RCC 7860 (cell line): ENCODE data around the gene SORCS2.

Source experiments
- DNase-seq: peaks from one replicate; pipeline ENCODE4 v3.0.0-alpha.2; 2015; ENCODE audit warnings: low spot score
- FAIRE-seq: peaks from 2 replicates; lab custom pipeline; 2012; peaks lifted over from hg19 to GRCh38; lab: Jason Lieb, UNC

The SORCS2 gene

DNA sequence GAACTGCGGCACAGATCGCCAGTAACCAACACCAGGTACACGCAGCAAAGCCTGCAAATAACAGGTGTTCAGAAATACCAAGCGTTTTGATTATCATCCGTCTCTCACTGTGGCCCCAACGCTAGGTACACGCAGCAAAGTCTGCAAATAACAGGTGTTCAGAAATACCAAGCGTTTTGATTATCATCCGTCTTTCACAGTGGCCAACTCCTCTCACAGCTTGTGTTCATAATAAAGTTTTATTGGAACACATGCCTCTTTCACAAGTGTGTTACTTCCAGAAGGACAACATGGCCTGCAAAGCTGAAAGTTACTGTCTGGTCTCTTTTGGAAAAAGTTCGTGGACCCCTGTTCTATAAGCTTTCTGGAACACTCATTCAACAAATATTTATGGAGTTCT is 594.2 kb downstream of the SORCS2 start:
- DNase-seq = no peak
- no peak for FAIRE-seq

DNA sequence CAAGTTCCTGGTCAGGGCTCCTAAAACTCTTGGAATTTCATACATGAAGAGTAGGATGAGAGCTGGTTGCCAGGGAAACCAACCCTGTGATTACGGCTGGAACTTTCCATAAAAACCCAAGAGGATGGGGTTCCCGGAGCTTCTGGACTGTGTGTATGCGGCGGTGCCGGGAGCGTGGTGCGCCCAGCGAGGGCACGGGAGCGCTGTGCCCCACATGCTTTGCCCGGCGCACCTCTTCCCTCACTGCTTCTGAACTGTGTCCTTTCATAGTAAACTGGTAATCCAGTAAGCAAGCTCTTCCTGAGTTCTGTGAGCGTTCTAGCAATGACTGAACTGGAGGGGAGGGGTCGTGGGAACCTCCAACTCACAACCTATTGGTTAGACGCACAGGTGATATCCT is 594.7 kb downstream of the SORCS2 start:
- FAIRE-seq (no peak), DNase-seq (no peak)

DNA sequence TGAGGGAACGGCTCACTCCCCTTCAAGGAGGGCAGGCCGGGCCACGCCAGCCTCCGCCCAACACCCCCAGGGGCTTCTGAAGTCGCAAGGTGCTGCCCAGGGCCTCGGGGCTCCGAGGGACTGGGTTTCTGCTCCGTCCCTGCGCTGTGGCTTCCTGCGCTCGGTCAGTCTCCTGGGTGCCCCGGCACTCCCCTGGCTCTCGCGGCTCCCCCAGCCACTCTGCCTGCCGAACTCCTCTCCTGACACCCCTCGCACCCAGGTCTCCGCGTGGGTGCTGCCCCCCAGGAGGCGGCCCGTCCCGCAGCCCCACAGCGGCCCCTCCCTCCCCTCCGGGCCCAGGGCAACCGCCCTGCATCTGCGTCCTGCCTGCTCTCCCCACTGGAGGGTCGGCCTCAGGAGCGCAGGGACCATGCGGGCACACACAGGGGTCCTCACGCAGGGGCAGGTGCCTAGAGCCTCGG is 595.4 kb downstream of the SORCS2 start:
- DNase-seq (no peak), FAIRE-seq (no peak)

DNA sequence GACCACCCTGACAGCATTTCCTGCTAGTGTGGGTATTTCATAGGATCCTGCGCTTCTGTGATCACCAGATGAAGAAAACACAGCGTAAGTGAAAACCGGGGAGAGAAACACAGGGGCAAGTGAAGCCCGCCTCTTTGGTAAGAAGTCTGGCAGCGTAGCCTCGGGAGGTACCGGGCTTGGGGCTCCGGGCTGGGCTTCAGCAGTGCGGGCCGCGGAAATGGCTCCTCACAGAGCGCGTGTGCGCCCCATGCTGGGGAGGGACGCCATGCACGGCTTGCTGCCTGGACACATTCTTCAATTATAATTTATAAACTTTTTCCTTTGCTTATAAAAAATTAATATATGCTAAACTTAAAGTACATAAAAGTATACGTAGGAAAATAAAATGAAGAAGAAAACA is 595.9 kb downstream of the SORCS2 start:
- no peak for DNase-seq
- FAIRE-seq = no peak

DNA sequence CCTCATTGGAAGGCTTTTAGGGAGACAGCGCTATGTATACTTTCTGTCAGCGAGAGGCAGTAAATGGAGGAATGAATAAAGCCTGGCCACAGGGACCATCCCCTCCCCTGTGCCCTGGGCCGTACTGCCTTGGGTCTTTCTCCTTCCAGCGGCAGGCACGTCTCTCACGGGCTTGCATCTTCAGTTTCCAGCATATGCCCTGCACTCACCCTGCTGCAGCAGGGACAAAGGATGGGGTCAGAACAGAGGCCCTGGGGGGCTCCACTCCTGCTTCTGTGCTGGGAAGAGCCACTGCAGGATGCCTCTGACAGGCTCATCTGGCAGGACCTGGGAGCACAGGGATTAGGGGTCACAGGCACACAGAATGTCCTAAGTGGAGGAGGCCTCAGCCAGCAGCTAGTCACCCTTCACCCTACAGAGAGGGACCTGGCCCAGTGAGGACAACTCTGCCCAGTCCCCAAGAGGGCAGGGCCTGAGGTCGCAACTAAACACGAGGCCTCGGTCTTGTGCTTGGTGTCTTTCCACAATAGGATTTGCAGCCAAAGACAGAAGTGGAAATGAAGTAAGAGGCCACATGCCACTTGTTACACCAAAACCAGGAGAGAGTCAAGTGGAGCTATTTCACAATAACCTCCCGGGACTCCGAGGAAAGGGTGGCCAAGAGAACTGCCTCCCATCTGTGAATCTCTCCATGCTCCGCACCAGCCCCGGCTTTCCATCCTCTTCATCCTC is 596.5 kb downstream of the SORCS2 start:
- no peak for FAIRE-seq
- DNase-seq = no peak

DNA sequence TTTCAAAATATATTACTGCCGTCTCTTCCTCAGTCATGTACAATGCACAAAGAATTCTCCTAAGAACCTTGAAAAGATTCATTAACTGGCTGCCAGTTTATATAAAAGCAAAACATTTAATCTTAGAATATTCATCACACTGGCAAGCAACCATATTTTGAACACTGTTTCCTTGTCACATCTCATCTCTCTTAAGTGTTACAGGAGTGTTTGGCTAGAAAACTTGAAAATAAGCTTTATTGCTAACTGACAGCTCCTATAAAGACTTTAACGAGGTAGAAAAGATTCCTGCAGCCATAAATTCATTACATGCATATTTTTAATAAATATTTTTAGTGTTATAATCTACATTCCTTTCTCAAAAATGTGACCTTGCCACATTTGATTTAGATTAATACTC is 597.7 kb downstream of the SORCS2 start:
- no peak for FAIRE-seq
- no peak for DNase-seq

DNA sequence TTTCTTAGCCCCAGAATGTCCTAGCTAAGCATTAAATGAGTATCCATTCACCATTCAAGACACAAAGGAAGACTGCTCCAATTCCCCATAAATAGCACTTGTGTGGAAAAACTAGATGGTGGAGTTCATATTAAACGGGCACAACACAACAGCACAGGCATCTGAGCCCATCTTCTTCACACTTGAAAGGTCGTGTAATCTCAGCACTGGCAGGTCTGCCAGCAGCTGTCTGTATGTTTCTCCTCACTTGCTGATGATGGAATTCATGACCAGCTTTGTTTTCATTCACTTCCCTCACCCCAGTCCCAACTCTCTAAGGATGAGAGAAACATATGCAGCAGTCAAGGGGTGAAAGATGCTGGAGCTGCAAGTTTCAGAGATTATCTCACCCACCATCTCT is 598.7 kb downstream of the SORCS2 start:
- no peak for DNase-seq
- FAIRE-seq = no peak
